GM18870 (cell line): ENCODE measurements around the gene TOPBP1.
"Not testable (repeated sequence)": the region's sequence is repeated elsewhere in the genome, so short reads cannot be mapped to it uniquely, and the experiment has no call there.

Experiments
- ATAC-seq: cut with Tn5 transposase; IDR thresholded peaks from one replicate; pipeline ENCODE4 v1.9.1; 2021; ENCODE audit warnings: moderate library complexity; ENCODE audit not compliant: unreplicated experiment

Gene TOPBP1

DNA sequence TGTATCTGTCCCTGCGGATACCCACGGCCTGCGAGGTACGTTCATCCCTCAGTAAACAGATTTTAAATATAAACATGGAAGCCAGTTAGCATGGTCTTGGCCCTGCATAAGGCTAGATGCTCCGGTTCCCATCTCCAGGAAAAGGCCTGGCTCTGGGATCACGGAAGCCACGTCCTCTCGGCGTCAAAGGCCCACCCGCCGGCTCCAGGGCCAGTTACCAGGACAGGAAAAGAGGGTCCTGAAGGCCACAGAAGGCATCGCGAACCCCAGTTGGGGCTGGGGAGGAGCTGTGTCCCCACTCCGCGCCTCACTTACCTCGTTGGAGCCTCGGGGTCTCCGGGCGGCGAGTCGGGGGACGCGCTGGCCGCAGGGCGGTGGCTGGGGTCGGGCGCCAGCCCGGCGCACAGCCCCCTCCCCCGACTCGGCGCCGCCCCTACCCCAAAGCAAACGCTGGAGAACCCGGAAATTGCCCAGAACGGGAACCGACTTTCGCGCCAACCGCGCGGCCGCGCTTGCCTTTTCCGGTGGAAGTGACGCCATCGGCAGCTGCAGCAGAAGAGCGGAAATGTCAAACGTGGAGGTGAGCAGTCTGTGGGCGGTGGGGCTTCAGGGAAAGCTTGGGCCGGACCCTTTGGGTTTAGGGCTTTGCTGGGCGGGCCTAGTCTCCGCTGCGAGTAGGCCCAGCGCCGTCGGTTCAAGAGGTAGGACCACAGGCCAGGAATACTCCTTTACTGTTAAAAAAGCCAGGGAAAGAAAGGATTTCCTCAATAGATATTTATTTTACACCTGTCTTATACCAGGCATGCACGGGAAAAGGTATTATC lies at the start of gene TOPBP1:
Gene TOPBP1, minus strand, starts transcription at position 488 of the 824 bp plus-strand sequence. CDS start 814 bp downstream, outside the sequence.
- ATAC-seq: peak; percentile 75

DNA sequence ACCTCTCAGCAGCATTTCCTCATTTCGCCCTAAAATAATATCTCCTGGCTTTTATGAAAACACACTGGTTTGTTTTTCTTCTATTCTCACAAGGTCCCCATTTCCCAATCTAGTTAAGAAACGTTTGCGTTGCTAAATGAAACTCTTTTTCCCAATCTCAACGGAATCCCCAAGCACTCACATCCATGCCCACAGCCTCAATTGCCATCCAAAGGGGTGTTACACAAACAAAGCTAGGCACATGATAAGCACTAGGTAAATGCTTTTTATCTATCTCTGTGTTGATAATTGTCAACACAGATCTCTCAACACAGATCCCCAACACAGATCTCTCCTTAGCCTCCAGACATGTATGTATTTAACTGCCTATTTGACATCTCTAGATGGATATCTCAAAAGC lies 49.3 kb upstream of the TOPBP1 start:
- ATAC-seq: no peak

DNA sequence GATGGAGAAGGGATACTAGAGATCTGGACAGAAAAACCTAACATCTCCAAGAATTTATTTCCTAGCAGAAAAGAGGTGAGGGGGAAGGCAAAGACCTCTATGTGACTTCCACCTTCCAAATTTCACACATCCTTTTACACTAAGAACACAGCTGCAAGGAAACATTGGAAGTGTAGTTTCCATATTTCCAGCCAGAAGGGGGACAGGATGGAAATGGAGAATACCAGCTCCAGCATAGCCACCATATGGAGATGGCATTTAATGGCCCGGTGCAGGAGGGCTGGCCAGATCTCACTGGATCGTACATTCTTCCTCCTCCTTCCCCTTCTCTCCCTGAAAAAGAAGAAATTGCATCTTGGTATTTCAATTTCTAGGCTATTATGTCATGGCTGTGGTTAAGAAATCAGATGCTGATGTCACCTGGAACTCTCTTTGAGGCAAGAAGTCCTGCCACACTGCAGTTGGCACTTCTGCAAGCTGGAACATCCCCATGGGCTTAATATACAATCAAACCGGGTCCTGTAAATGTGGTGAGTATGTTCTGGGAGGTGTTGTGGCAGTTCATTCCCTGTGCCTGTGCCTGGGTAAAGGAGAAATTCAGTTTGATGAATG lies 47.5 kb upstream of the TOPBP1 start:
- no peak for ATAC-seq

DNA sequence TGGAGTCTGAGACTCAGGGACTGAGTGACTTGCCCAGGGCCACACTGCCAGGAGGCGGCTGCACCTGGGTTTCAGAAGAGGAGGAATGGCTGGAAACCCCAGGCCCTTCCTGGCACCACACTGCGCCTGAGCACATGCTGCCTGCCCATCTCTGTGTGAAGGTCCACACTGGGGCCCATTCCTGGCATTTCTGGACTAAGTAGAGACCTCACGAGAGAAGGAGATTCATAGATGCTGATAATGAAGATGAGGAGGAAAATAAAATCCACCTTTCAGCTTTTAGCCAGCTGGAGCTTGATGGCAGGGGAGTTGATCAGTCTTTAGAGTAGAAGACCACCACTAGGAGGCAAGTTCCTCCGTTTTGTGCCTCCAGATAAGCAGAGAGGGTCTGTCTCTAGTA lies 44.3 kb upstream of the TOPBP1 start:
- ATAC-seq: no peak

DNA sequence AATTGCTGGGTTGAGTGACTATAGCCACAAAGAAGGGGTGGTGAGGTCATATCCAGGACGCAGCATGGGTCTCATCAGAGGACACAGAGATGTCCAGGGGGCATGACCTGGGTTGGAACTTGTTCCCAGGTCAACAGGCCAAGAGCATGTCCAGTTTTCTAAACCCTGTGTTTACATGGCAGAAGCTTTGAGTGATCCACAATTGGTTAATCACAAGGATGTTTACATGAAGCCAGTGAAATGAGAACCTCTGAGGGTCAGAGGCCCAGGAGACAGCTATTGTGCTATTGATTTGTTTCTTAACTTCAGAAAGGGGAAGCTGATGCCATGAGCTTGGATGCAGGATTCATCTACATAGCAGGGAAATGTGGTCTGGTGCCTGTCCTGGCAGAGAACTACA lies 42.2 kb upstream of the TOPBP1 start:
- ATAC-seq: no peak

DNA sequence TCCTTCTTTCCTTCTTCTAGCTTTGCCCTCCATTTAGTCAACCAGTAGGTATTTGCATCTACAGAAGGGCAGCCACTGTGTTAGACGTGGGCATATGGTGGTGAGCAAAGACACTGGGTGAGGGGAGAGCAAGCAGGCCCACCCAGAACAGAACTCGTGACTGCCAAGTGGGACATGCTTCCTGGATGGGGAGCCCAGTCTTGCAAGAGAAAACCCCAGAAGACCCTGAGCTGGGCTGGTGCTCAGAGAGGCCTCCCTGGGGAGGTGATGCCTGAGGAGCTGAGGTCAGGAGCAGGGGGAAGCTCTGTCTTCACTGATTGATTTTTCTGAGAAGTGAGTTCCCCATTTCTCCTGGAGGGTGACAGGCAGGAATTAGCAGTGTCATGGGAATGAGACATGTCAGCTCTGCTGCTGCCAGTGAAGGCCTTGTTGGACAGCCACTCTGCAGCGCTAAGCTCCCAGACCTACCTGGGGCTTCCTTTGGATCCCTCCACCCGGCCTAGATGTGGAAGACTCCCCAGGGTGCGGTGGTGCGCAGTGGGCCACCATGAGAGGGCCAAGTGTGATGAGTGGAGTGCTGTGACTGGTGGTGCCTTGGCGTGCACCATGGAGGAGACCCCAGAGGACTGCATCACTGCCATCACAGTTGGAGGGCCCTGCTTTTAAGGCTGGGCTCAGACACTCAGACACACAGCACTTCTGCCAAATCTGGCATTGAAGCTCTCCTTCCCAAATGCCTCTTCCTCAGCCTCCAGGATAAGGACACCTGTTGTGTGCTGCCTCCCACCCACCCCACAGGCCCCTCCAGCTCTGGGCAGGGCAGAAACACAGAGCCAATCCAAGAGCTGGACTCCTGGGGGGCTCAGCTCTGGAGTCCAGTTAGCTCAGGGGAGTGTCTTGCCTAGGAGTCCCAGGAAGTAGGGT lies 40.0 kb upstream of the TOPBP1 start:
- no peak for ATAC-seq

DNA sequence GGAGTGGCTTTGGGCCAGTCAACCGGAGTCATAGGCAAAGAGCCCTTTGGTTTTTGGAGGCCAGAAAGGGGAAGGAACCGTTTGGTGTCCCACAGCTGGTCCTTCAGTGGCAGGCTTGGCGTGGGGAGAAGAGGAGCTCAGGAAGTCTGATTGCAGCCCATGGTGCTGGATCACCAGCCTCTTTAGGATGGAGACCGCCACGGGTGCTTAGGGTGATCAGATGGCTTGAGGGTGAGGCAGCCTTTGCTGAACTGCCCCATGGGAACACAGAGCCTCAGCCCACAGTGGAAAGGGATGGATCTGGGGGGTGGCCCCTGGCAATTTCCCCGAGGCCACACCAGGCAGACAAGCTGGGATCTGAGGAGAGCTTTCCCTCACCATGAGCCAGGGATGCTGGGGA lies 38.6 kb upstream of the TOPBP1 start:
- no peak for ATAC-seq

DNA sequence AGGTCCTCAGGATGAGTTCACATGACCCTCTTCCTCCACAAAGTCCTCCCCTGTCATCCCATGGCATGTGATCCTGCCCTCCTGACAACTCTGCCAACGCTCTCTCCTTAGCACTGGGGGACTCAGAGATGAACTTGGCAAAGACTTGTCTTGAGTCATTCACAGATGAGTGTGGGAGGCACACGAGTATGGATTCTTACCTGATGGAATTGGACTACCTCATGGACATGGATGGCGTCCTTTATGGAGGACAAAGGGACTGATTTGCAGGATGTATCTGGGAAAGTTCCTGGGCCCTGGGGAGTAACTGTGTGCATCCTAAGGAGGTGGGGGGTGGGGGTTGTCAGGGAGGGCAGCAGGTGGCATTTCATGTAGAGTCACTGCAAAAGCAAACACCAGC lies 38.2 kb upstream of the TOPBP1 start:
- no peak for ATAC-seq

DNA sequence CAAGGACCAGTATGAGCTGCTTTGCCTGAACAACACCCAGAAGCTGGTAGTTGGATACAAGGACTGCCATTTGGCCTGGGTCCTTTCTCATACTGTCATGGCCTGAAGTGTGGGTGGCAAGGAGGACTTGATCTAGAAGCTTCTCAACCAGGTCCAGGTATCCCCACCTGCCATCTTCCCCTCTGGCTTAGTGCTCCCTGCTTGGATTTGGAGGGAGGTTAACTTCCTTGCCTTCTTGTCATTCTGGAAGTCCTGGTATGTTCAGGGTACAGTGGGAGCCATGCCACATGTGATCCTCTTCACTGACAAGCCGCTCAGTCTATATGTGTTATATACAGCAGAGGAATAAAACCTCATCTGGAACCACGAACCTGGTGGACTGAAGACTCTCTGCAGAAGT lies 37.7 kb upstream of the TOPBP1 start:
- no peak for ATAC-seq

DNA sequence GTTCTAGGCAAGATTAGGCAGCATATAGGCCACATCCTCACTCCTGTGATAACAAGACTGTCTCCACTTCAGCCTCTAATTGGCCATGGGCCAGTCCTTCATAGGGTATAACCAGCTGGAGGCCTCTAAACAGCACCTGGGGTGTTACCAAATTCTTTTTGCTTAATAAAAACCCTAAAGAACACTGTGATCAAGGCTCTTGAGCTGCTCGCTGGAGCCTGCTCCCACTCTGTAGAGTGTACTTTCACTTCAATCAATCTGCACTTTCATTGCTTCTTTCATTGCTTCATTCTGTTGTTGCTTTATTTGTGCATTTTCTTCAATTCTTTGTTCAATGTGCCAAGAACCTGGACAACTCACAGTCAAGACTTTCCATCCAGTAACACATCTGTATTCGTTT lies 36.2 kb upstream of the TOPBP1 start:
- ATAC-seq: no peak

DNA sequence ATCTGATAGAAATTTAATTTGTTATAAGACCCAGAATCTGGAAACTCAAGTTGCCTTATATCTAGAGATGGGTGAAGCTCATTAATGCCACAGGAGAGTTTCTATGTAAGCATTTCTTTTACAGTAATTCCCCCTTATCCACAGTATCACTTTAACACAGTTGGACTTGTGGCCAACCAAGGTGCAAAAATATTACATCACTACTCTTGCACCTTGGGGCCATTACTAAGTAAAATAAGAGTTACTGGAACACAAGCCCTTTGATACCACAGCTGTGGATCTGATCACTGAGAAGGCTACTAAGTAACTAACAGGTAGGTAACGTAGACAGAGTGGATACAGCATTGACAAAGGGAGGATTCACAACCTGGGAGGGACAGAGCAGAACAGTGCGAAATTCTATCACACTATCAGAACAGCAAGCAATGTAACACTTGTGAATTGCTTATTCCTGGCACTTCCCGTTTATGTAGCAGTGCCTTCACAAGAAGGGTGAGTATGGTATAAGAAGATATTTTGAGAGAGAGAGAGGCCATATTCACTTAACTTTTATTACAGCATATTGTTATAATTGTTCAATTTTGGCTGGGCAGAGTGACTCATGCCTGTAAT lies 33.9 kb upstream of the TOPBP1 start:
- ATAC-seq: no peak

DNA sequence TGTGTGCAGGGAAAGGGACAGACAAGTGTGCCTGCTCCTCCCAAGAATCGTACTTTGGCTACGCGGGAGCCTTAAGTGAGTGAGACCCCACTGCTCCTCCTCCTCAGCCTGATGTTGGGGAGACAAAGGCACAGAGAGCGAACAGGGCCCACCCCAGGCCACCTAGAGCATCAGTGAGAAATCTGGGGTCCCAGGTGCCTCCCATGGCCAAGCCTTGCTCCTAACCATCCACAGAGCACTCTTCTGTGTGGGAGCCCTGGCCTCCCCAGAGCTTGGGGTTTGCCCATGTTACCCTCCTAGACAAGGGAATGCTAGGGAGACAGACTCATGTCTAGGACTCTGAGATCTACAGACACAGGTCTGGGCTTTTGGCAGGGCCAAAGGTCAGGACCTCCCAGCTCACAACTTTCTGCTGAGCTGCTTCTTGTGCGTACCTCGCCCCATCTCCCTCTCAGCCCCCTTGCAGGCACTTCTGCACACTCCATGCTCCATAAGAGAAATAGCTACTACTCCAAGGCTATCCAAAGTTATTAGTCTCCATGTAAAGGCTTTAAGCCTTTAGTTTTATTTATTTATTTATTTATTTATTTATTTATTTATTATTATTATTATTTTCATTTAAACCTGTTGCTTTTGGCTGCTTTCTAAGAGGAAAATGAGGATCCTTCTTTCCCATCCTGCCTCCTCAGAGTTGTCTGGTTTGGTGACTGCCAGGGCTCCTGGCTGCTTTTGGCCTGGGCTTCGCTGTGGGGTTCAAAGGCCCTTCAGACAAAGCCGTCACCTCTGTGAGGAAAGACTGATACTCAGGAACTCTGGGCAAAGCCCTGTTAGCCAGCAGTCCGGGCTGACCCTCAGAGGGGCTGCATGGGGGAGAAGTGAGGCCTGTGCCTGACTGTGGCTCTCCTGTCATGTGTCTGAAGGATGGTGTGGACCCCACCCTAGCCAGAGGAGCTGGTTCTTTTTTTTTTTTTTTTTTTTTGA lies 32.8 kb upstream of the TOPBP1 start:
- no peak for ATAC-seq

DNA sequence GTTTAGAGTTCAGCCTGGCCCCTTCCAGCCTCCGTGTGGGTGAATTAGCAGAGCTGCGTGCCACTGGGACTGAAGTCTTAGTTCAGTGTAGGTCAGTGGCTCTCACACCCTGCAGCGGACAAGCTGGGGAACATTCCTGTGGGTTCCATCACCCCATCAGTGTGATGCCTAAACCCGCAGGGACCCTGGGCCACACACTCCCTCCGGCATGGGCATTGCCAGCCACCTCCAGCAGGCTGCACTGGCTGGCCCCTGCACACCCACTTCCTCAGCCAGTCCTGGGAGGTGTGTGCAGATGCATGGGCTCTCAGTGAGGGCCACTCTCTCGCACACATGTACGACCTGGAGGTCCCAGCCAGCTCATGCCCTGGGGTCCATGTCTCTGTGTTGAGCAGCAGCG lies 32.1 kb upstream of the TOPBP1 start:
- no peak for ATAC-seq

DNA sequence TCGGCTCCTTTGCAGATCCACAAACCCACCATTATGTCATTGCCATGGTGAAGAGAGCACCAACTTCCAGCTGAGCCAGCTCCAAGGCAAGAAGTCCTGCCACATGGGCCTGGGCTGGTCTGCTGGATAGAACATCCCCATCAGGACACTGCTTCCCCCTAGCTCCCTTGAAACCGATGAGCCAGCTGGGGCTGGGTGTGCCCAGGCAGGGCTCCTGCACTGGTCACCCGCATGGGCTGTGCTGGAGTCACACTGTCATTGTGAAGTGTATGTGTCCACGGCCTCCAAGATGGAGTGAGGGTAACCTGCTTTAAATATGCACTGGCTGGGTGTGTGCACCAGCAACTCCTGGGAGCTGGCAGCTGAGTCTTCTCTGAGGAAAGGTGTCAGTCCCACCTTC lies 31.0 kb upstream of the TOPBP1 start:
- ATAC-seq: no peak

DNA sequence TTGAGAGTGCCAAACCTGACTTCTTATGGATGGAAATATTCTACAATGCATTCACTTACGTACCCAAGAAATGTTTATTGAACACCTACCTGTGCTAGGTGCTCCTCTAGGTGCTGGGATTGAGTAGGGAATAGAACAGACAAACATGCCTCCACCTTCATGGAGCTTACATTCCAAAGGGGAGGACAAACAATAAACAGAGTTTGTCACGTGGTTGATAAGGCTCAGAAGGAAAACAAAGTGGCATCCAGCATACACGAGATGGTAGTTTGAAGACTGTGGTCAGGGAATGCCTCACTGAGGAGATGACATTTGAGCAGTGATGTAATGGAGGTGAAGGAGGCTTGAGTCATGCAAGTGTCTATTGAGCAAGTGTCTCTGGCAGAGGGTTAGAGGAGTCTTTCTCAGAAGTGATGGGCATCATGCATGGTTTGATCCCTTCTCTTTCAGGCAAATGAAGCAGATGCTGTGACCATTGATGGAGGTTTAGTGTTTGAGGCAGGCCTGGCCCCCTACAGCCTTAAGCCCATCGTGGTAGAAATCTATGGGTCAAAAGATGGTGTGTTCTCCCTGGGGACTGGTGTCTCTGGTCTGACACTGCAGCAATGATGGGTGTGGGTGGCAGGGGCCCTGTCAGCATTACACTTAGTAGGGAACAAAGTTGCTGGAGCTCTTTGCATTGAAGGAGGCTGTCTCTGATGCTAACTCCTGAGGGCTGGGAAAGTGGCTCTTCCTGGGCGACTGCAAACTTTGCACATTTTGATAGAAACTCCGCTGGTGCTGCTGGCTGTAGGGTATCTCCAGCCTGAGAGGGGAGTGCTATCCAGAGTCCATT lies 29.7 kb upstream of the TOPBP1 start:
- no peak for ATAC-seq

DNA sequence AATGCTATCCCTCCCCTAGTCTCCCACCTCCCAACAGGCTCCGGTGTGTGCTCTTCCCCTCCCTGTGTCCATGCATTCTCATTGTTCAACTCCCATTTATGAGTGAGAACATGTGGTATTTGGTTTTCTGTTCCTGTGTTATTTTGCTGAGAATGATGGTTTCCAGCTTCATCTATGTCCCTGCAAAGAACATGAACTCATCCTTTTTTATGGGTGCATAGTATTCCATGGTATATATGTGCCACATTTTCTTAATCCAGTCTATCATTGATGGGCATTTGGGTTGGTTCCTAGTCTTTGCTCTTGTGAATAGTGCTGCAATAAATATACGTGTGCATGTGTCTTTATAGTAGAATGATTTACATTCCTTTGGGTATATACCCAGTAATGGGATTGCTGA lies 16.3 kb upstream of the TOPBP1 start:
- not testable (repeated sequence) for ATAC-seq

DNA sequence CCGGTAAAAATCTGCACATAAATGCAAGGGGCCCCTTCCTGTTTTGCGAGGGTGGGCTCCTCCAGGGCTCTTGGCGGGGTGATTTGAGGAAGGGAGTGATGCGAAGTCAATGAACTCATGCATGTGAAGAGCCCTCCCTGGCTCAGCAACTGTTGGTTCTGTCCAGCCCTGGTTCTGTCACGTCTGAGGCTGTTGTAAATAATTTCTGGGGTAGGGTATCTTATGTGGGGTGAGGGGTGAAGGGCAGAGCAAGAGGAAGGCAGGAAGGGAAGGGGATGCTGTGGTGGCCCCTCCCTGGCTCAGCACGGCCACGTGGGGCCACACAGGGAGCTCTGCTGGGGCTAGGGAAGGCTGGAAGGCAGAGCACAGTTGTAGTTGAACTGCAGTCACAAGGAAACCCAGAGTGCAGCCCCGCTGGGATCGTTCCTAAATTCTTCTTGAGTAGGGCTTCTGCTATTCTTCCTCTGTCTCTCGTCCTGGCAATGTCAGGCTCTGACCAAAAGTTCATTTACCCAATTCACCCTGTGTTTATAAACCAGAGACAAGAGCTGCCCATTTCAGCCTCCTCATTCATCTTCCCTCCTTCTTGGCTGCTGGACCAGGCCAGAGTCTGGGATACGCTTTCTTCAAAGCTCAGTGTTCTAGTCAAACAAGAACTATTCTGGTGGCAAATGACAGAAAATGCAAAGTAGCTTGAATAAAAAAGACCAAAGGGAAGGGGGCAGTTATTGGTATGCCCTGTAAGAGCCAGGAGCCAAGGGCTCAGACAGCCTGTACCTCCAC lies 14.8 kb upstream of the TOPBP1 start:
- no peak for ATAC-seq

DNA sequence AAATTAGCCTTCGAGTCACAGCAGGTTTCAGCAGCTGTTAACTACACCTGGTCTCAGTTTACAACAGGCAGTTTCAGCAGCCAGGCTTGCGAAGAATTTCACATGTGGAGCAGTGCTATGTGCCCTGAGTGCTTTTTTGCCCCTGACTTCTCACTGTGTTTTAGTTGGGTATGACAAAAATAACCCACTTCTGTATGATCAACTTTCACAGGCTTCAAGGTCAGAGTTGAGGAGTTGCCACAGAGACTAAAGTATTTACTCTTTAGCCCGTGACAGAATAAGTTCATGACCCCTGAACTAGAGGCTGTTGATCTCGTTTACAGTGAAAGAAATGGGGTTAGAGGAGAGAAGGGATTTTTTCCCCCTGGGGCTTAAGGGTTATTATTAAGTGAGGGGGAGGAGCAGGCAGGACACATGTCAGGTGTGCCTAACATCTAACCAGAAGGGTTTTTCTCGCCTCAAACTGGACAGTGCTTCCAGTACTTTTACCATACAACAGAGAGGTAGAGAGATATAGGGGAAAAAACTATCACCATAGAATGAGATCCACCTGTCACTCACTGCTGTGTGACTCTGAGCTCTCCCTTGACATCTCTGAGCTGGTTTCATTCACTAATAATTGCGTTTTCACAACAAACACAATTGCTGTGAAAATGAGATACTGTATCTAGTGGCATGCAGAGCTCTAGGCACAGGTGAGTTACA lies 14.0 kb upstream of the TOPBP1 start:
- ATAC-seq: no peak
